HG03342 (cell line): ENCODE measurements around the gene DPH3.
"Not testable (repeated sequence)": the region's sequence is repeated elsewhere in the genome, so short reads cannot be mapped to it uniquely, and the experiment has no call there.

Source experiments
- ATAC-seq: cut with Tn5 transposase; IDR thresholded peaks from one replicate; pipeline ENCODE4 v1.9.1; 2021; ENCODE audit warnings: mild to moderate bottlenecking, moderate library complexity; ENCODE audit not compliant: unreplicated experiment

Gene DPH3

DNA sequence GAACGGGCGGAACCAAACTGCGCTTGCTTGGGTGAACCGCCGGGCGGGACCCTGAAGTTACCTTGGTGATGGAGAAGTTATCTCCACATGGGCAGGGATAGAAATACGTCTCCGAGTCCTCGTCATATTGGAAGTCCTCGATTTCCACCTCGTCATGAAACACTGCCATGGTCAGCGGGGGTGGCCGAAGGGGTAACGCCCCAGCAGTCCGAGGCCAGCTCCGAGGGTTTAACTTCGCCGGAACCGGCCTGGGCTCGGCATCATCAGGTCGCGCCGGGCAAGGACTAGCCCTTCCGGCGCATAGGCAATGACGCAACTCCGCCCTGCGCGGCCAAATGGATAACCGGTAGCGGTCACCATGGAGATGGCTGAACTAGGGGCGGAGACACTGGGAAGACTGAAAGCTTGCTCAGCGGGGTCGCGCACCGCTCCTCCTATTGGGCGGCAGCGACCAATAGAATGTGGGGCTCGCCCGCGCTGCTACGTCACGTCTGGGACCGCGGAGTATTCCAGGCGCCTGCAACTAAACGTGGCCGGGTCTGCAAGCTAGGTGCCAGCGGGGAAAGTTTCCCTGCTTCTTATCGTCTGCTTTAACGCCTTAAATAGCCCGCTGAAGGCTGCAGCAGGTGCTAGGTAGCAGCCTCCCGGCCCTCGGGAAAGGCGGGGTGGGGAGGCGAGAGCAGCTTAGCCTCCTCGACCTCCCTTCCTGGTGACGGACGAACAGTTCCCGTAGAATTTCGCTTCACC, at the start of gene DPH3, which contains the start of gene OXNAD1:
Gene DPH3 (minus strand): TSS at position 236 of the 747 bp plus-strand sequence. CDS start 67 bp downstream, at position 169.
Gene OXNAD1 (plus strand): TSS at position 505 of the 747 bp plus-strand sequence. CDS start 5,741 bp downstream, outside the sequence.
- peak; percentile 99 for ATAC-seq

DNA sequence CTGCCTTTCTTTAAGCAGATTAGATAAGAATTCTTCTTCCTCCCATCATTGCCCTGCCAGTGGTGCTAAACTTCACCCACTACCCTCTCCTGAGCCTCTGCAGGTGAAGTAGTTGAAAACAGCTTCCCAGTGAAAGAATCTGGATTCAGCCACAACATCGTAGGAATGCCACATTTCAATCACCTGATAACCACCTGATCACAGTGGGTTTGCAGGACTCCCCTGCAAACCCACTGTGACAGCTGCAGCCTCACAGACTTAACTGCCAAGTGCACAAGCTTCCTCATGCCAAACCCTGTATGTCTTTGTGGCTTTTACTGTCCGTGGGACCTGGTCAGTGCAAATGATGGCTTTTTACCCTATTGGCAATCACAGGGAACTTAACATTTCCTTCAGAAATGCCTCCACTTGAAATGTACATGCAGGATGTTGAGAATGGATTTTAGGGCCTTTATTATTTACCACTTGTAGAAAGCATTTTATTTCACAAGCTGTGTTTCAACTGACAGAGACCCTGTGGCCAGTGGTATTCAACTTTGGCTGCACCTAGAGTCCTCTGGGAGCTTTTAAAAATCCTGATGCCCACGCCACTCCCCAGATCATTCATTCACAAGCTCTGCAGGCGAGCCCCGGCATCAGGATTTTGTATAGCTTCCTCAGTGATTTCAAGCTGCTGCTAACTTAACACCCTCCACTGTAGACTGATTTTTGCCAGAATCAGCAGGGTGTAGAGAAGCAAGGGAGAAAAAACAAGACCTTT, 49.3 kb upstream of the DPH3 start:
- no peak for ATAC-seq

DNA sequence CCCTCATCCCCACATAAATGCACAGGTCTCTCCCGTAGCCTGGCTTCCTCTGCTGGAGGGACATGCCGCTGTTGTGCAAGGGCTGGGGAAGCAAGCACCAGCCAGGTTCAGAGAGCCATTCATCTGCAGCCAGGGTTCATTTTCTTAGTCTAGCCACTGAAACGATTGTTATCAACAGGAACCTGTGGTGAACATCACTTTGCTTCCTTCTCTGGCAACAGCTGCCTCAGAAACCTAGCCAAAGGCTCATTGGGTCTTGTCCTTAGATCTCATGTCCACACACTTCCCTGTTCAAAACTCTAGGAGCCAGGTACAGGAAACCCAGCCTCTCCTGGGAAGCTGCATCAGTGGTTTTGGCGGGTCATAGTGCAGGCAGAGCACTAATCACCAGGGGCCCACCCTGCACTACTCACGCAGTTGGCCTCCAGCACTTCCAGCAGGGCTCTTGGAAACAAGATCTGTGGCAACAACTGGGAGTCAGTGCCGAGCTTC, 47.3 kb upstream of the DPH3 start:
- ATAC-seq: peak; percentile 65

DNA sequence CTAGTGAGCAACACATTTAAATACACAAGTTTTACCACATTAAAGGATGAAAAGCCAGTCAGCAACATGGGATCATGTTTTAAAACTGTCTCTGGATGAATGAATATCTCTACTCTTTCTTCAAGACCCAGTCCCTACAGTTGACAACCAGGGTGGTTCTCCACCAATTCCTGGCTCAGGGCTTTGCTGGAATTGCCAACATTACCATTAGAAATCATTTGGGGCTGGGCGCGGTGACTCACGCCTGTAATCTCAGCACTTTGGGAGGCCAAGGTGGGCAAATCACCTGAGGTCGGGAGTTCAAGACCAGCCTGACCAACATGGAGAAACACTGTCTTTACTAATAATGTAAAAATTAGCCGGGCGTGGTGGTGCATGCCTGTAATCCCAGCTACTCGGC, 45.7 kb upstream of the DPH3 start:
- ATAC-seq: not testable (repeated sequence)

DNA sequence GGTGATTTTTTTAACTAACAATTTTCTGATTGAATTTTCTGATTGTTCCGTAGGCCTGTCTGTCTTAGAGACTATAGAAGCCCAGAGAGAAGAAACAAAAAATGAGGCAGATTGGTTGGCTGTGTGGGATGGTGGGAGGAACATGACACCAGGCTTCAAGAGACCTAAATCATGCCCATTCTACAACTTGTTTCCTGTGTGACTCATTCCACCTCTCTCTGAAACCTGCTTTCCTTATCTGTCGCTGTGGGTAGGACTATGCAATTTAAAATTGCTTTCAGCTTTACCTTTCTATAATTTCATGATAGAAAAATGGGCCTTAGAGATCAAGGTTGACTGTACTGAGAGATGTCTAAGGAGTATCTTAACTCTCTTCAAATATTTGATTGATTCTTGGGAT, 44.8 kb upstream of the DPH3 start:
- peak; percentile 82 for ATAC-seq

DNA sequence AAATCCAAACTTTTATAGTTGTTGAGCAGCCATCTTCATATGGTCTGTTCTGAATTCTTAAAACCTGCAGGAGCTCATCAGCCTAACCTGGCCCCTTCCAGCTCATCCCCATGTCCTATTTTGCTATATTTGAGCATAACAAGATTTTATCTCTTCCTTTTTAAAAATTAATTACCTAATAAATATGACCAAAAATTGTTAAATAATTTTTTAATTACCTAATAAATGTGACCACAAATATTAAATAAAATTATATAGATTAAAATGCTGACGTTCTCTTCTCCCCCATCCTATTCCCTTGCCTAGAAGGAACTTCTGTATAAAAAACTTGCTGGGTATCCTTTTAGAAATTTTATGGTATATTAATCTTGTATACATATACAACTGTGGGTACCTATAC, 44.0 kb upstream of the DPH3 start:
- no peak for ATAC-seq

DNA sequence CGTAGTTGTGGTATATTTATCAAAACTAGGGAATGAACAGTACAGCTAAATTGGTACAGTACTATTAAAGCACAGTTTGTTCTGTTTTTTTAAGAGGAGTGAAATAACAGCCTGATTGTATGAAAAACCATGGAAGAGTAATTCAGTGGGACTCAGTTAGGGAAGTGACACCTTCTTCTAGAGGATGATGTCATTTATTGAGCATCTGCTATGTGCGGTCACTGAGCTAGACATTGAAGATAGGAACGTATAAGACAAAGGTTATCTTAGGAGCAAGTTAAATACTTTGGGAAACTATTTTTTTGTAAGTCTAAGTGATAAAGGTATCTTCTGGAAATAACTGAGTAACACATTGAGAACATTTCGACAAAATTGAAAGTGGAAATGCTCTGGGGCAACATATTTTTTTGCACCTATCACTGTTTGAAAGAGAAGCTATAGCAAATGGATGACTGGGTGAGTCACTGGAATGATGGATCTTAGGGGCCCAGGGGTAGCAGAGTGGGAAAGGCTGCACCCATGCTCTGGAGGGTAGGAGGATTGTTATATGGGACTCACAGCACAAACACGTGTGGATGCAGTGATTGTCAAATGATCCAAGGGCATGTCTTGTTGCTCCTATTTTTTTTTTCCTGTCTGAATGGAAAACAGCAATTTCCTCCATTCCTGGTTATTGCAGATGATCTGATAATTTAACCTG, 43.2 kb upstream of the DPH3 start:
- no peak for ATAC-seq

DNA sequence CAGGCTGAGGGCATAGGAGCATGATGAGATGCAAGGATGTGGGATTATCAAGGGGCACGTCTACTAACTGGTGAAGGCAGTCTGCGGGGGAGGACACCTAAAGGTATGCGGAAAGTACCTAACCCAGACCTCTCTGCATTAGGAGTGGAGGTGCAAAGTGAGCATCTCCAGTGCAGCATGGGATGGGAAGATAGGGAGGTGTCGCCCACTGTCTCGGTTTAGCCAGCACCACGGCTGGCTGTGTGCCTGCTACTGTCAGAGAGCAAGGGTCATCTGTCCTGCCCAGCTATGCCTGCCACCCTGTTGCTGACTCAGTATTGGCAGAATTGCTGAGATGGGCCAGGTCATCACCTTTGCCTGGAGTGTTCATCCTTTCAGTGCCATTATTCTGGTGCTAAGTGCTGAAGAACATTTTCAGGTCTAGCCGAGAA, 40.4 kb upstream of the DPH3 start:
- no peak for ATAC-seq

DNA sequence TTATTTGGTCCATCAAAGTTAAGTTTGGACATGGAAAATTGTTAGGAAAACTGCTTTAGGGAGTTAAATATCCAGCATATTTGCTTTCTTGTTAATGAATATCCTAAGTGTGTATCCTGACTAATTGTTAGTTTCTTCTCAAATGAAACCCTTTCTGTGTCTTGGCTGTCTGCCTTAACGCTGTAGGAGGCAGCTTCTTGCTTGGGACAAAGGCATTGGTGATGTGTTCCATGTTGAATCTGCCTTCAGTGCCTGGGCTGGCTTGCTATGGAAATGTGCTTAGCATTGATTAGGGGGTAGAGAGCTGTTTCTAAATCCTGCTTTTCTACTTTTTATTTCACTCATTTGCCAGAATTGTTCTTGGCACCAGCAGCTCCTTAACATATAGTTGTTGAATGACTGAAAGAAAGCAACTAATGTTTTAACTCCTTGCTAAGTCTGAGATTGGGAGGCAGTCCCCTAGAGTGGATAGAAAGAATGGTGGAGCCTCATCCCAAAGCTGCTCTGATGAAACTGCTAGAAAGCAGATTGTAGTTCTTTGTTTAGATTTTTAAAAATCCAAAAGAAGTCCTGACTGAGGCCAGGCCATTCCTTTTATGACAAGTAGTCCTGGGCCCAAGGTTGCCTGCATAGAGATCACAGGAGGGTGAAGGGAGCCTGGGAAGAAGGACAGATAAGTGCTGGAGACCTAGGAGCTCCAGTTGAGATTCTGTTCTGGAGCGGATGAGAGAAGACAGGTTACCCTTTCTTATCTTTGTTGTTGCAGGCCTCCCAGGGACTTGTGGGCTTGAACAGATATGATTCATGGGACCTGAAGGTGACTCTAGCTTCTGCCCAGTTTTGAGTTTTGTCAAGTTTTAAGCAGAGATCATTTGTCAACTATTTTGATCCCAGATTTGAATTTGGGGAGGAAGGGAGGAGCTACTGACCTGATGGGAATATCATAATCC, 39.6 kb upstream of the DPH3 start:
- no peak for ATAC-seq

DNA sequence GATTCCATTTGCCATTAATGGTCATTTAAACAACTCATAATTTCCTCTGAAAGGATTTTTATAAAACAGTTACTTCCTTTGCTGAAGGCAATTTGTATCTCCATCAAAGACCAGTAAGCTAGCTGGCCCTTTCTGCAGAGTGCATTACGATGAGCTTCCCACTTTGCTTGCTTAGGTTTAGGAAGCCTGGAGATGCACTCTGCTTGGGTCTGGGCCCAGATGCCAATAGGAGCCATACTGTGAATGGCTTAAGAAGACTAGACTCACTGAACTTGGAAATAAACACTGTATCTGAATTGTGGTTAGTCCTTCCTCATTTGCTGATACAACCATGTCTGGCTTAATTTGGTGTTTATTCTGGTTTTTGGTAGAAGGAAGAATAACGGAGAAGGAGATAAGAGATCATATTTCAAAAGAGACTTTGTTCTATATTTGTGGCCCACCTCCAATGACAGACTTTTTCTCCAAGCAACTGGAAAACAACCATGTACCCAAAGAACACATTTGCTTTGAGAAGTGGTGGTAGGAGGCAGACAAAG, 38.4 kb upstream of the DPH3 start:
- ATAC-seq: no peak

DNA sequence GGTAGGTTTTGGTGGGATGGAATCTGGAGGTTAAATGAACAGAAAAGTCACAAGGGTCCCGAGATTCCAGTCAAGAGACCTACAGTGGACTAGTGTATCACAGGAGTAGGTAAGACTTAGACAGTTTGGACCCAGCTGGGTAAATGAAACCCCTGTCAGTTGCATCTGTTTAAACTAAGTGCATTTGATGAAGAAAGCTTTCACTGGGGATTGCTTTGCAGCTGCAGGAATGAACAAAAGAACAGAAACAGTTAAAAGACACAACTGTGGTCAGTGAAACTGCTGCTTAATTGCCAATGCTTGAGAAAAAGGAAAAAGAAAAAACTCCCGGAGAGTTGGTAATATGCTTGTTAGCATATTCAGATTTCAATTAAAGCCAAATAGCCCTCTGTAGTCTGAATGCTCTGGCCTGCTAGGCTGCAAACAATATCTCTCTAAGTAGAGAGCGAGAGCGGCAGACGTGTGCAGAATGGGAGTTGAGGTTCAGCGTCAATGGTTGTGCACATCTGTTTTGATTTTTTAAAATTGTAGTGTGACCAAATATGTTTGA, 37.4 kb upstream of the DPH3 start:
- no peak for ATAC-seq

DNA sequence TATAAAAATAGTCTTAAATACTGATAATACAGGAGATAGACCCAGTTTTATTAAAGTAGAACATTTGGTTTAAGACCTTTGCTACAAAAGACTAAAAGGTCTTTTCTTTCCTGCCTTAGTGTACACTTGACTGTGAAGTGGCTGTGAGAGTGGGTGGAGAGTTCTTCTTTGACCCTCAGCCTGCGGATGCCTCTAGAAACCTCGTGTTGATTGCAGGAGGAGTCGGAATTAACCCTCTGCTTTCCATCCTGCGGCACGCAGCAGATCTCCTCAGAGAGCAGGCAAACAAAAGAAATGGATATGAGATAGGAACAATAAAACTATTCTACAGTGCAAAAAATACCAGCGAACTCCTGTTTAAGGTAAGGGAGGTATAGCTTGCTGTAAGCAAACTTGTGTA, 36.8 kb upstream of the DPH3 start:
- ATAC-seq: no peak

DNA sequence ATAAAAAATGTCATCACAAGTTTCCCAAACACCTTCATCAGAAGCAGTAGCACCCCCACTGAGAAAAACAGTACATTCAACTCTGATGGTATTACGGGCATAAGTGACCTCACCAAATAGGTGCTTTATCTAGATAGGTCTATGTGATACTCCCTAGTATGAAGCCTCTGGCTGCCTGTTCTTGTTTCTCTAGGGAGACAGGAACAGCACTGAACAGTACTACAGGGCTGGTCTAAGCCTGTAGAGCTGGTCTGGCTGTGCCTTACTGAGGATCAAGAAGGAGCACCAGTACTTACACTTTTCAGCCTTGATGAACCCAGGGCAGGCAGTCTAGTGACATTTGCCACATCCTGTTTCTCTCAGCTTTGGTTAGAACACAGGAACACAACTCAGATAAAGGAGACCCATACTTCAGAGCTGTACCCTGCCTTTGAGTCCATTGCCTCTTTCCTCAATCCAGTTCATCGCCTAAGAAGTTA, 36.2 kb upstream of the DPH3 start:
- ATAC-seq: peak; percentile 67

DNA sequence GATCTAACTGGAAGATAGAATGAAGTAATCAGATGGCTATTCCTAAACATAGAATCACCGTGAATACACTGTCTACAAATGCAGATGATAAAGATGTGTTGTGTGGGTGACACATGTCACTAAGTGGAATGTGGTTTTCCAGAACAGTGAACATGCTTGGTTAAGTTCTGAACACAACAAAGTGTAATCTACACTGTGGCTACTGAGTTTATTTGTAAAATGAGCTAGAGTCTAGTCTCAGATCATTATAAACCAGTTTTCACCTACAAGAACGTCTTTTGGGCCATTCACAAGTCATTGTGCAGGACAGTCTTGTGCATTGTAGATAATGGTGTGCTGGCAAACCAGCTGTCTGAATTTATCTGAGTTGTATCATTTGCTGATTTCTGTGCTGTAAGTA, 35.6 kb upstream of the DPH3 start:
- no peak for ATAC-seq

DNA sequence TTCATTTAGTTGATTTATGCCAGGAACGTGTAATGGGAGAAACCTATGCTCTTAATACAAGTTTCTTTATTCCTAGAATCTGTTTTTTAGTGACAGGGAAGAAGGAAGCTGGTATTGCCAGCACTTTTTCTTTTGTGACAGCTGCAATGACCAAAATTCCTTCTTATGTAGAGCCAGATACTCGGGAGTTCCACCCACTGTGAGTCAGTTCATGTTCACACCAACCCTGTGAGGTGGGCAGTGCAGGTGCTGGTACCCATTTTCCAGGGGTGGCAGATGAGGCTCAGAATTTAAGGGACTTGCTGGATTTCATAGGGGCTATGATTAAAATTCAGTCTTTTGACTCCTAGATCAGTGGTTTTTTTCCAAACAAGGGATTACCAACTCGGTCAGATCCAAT, 35.0 kb upstream of the DPH3 start:
- no peak for ATAC-seq

DNA sequence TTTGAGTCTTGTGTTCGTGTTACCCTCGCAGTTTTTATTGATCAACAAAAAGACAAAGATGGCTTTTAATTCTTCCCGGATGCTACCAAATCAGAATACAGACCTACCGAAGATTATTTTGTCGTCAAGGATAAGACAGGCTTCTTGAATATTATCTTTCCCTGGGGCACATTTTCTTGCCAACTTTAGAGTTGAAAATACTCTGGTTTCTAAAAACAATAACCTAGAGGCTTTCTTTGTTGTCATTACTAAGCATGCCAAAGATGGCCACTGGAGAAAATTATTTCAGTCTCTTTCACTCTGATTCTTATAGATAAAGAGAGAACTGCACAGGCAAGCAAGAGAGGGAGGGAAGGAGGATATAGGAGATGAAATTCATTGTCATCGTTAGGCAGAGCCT, 34.1 kb upstream of the DPH3 start:
- ATAC-seq: no peak

DNA sequence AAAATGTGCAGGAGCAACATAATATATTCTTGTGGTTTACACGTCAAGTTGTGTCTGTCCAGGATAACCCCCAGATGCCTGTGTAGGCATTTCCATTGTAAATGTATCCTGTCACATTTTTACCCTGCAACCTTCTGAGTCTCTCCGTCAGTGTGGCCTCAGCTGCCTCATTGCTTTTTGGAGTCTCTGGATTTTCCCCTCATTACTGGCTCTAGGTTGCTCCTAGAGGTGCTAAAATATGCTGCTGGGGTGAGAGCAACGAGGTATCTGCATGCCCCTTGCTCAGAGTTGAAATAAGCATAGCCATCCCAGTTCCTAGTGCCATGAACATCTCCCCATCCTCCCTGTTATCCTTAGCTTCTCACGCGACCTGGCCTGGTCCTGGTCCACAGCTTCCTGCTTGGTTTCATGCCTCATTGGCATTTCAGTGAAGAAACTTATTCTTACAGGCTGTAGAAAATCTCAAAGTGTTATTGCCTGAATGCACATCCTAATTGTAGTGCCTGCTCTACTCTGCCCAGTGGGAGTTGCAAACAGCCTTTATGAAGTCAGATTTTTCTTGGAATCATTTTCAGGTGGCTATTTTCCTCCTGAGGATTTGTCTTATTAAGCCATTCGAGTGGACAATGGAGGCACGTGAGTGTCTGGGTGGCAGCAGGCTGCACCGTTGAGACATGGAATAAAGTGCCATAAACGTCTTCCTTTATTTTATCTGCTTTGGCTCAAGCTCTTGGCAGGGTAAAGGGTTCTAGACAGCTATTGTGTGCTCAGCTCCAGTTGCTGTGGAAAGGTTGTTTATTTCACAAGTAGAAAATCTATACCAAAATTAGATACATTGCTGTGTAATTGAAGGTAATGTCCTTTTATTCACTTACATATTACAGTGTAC, 33.5 kb upstream of the DPH3 start:
- no peak for ATAC-seq

DNA sequence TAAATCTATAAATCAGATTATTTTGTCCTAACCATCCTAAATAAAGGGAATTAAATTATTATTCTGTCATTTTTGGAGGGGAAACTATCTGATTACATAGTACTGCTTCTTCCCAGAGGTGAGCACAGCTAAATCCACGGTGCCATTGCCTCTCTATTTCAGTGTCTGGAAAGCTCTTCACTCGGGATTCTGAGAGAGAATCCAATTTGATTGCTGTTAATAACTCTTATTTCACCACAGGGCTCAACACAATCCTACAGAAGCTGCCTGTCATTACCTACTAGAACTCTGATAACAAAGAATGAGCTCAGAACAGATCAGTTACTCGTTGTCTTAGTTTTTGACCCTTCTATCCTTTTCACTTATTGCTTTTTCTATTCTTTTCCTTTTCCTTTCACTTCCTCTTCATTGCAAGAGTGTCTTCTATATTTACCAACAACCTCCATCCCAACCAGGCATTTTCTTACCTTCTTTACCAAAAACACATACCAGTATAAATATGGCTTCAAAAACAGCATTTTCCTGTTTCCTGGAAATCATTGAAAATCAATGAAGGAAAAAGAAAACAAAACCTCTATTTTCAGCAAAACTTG, 30.7 kb upstream of the DPH3 start:
- no peak for ATAC-seq
